Measurements from ENCODE around the gene RRP9.

Gene RRP9

DNA sequence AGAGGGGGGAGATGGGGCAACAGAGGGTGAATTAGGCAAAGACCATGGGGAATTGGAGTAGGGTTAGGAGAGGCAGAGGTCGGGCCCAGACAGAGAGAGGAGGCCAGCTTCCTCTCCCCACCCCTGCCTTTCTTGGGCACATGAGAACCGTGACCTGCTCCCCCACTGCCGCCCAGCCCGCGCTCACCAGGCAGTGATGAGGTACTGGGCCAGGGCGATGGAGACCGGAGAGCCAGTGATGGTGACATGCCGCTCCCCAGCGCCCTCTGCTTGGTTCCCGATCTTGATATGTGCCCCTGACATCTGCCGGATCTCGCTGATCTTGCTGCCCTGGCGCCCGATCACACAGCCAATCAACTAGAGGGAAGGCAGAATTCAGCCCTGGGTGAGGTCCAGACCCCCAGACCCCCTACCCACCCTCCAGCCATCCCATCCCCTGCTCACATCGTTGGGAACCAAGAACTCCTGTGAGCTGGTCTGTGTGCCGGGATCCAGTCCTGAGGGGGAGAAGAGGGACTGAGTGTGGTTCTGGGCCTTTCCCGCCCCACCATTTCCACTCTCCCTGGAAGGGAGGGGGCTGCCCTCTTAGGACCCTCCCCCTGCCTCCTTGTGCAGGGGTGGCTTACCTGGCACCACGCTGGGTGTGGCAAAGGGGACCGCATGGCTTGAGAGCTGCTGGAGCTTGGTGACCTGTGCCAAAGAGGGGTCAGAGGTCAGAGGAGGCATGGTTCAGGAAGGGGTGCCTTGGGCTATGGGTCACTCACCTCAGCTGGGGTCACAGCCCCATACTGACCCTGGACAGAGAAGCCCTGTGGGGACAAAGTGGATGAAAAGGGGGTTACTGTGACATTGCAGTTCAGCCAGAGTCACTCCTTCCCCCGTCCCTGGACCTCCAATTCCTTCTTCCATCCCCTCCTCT, 17.2 kb upstream of the RRP9 start:
- no peak for DNase-seq (ENCODE audit: low read depth in 1 of 2, low spot score in 1 of 2)
- TF ChIP-seq JUND (IDR thresholded peaks at IDR 0.05; ENCODE audit: low read depth), result no peak
- in situ Hi-C loops (cut with HindIII; ENCODE audit: low pct_unique_long_range_greater_than_20kb, low sequenced_read_pairs), result no loop called here

GRCh38 chr3:51957520-51958205, 16.0 kb upstream of the RRP9 start:
- DNase-seq (ENCODE audit: low read depth in 1 of 2, low spot score in 1 of 2), result no peak
- no peak for TF ChIP-seq JUND (IDR thresholded peaks at IDR 0.05; ENCODE audit: low read depth)
- in situ Hi-C loops (cut with HindIII; ENCODE audit: low pct_unique_long_range_greater_than_20kb, low sequenced_read_pairs), result no loop called here

GRCh38 chr3:51955893-51956770, 14.4 kb upstream of the RRP9 start:
- TF ChIP-seq JUND (IDR thresholded peaks at IDR 0.05; ENCODE audit: low read depth), result no peak
- in situ Hi-C loops (cut with HindIII; ENCODE audit: low pct_unique_long_range_greater_than_20kb, low sequenced_read_pairs), result no loop called here
- no peak for DNase-seq (ENCODE audit: low read depth in 1 of 2, low spot score in 1 of 2)

- DNase-seq (ENCODE audit: low read depth in 1 of 2, low spot score in 1 of 2), result no peak
- TF ChIP-seq JUND (IDR thresholded peaks at IDR 0.05; ENCODE audit: low read depth), result no peak
- in situ Hi-C loops (cut with HindIII; ENCODE audit: low pct_unique_long_range_greater_than_20kb, low sequenced_read_pairs), result no loop called here
These were observed 13.6 kb upstream of the RRP9 start, which contains the start of gene GPR62 for GRCh38 chr3:51955175-51955892. Gene GPR62, plus strand, starts transcription at chr3:51955381. Its CDS starts 272 bp downstream, at chr3:51955653.

GRCh38 chr3:51954713-51955112, 13.0 kb upstream of the RRP9 start:
- TF ChIP-seq JUND (IDR thresholded peaks at IDR 0.05; ENCODE audit: low read depth), result no peak
- in situ Hi-C loops (cut with HindIII; ENCODE audit: low pct_unique_long_range_greater_than_20kb, low sequenced_read_pairs), result no loop called here
- DNase-seq (ENCODE audit: low read depth in 1 of 2, low spot score in 1 of 2), result no peak

DNA sequence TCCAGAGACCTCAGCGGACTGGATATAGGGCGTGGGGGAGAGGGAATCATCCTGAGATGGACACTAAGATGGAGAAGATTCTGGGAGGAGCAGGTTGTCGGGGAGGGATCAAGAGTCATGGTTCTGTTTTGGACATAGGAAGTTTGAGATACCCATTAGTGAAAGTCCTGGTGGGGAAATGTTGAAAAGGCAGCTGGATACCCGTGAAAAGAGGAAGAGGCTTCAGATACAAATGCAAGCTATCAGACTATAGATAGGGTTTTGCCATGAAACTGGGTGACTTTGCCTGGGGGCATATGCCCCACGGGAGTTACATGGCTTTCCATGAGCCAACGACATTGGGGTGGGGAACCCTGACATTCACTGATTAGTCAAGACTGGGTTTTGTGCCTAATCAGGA, 12.4 kb upstream of the RRP9 start:
- TF ChIP-seq JUND (IDR thresholded peaks at IDR 0.05; ENCODE audit: low read depth), result no peak
- in situ Hi-C loops (cut with HindIII; ENCODE audit: low pct_unique_long_range_greater_than_20kb, low sequenced_read_pairs), result no loop called here
- no peak for DNase-seq (ENCODE audit: low read depth in 1 of 2, low spot score in 1 of 2)

DNA sequence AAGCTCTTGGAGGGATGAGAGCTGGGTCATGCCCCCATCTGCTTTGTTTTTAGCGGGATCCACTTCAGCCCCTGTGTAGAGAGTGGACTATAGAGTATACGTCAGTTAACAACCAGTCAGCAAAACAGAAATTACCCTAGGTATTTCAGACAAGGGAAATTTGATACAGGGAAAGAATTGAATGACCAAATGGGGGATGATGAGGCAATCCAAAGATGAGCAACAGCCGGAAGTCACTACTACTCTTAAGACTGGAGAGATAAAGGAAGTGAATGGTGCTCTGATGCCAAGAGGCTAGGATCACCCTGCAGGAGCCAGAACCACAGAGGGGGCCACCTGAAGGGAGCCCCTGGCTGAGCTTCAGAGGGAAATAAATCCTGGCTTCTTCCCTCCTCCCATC, 11.7 kb upstream of the RRP9 start:
- no peak for TF ChIP-seq JUND (IDR thresholded peaks at IDR 0.05; ENCODE audit: low read depth)
- no peak for DNase-seq (ENCODE audit: low read depth in 1 of 2, low spot score in 1 of 2)
- in situ Hi-C loops (cut with HindIII; ENCODE audit: low pct_unique_long_range_greater_than_20kb, low sequenced_read_pairs), result no loop called here

- no peak for DNase-seq (ENCODE audit: low read depth in 1 of 2, low spot score in 1 of 2)
- no peak for TF ChIP-seq JUND (IDR thresholded peaks at IDR 0.05; ENCODE audit: low read depth)
- in situ Hi-C loops (cut with HindIII; ENCODE audit: low pct_unique_long_range_greater_than_20kb, low sequenced_read_pairs), result no loop called here
These were observed 9.2 kb upstream of the RRP9 start for GRCh38 chr3:51950899-51951298.

- no peak for TF ChIP-seq JUND (IDR thresholded peaks at IDR 0.05; ENCODE audit: low read depth)
- in situ Hi-C loops (cut with HindIII; ENCODE audit: low pct_unique_long_range_greater_than_20kb, low sequenced_read_pairs), result no loop called here
- no peak for DNase-seq (ENCODE audit: low read depth in 1 of 2, low spot score in 1 of 2)
These were observed 7.4 kb upstream of the RRP9 start for GRCh38 chr3:51949121-51949520.

GRCh38 chr3:51948016-51948580, 6.4 kb upstream of the RRP9 start:
- no peak for DNase-seq (ENCODE audit: low read depth in 1 of 2, low spot score in 1 of 2)
- no peak for TF ChIP-seq JUND (IDR thresholded peaks at IDR 0.05; ENCODE audit: low read depth)

GRCh38 chr3:51947215-51947900, 5.7 kb upstream of the RRP9 start:
- no peak for TF ChIP-seq JUND (IDR thresholded peaks at IDR 0.05; ENCODE audit: low read depth)
- no peak for DNase-seq (ENCODE audit: low read depth in 1 of 2, low spot score in 1 of 2)
- in situ Hi-C loops (cut with HindIII; ENCODE audit: low pct_unique_long_range_greater_than_20kb, low sequenced_read_pairs), result no loop called here

More at GRCh38 chr3:51948016-51948580, 6.4 kb upstream of the RRP9 start:
- in situ Hi-C loops (cut with HindIII; ENCODE audit: low pct_unique_long_range_greater_than_20kb, low sequenced_read_pairs), result no loop called here

Measured in T47D (cell line).